Measurements from ENCODE around the gene SGCB. TPM values are rescaled to one million over a fixed set of nuclear protein-coding genes. Genes with fewer than 3 reads are reported as not detected.

Gene SGCB
- total RNA-seq = 16.9 and 19.6 TPM in 2 replicates

GRCh38 chr4:52038103-52038912 lies at the start of gene SGCB:
Gene SGCB, minus strand, starts transcription at chr4:52038299. Its CDS starts 40 bp downstream, at chr4:52038259.

DNA sequence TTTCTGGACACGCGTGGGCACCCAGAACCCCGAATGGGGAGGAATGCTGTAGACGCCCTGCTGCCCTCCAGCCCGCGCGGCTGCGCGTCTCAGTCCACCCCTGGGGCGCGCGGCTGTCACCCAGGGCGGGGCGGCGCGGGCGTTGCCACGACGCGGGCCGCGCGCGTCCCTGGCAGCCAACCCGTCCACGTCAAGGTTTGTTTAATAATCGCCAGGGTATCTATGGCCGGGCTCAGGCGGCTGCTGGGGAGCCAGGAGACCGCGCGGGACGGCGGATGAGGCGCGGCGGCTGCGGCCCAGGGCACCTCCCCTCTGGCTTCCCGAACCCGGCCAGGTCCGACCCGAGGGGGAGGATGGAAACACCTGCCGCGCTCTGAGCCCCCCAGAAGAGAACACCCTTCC lies 13.1 kb upstream of the SGCB start, which contains the start of gene SPATA18:
TSS of gene SPATA18 (plus strand) at position 92 of the 402 bp plus-strand sequence. CDS start 401 bp downstream, outside the sequence.

GRCh38 chr4:52019936-52020657 lies 18.0 kb downstream of the SGCB start, which contains the start of gene LRRC66:
Gene LRRC66, minus strand, starts transcription at chr4:52020363. Its CDS starts 2,750 bp downstream, at chr4:52017613.

Other genes starting within 250 kb of the SGCB start
- gene DCUN1D4, start 195.1 kb downstream of the SGCB start, total RNA-seq = 12.8 and 18.3 TPM in 2 replicates
- gene LRRC66, start 17.9 kb downstream of the SGCB start, total RNA-seq = 0.13 TPM in 1 of 2 replicates, not detected in the other
- gene SPATA18, start 13.0 kb upstream of the SGCB start, total RNA-seq = 4.6 and 8.1 TPM in 2 replicates

Measured in mesangial cell (primary cell).